Stimulated activated CD8-positive, alpha-beta memory T cell treated with anti-CD3 and anti-CD28 coated beads, Interleukin-7, amount 100 ng/mL, for 1 hour (primary cell): Measurements from ENCODE around the gene CD93.

Experiments
- DNase-seq, 2 donors: peaks; one replicate each; pipeline ENCODE4 v3.0.0-alpha.2; 2020; ENCODE audit warnings: low read depth in 2 of 2

The CD93 gene

GRCh38 chr20:23083553-23084220 is 2.4 kb downstream of the CD93 start:
- no peak for DNase-seq

DNA sequence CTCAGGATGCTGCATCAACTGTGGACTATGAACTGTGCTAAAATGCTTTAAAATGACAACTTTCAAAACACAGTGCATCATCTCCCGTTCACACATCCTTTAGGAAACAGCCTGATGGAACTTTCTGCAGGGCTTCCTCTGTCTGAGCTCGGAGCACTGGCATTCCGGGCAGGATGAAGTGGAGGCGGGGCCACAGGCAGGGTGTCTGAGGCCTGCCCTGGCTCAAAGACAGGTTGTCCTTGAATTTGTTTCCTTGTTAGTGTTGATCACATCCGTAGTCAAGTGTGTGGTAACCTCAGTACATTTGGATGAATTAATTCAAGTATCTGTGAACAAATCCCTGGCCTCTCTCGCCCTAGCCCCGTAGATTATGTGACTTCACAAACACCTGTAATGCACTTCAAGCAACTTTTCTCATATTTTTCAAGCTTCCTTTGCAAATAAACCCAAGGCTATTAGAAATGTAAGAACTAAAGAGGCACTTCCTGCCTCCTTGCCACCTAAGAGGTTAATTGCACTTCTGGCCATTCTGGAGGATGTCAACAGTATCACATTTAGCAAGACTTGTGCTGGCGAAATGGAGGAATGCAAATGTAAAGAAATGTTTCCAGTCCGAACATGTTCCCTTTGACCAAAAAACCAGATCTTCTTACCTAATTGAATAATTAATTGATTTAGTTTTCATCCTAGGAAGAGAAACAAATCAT is 3.1 kb downstream of the CD93 start:
- no peak for DNase-seq

GRCh38 chr20:23081263-23081819 is 4.8 kb downstream of the CD93 start:
- no peak for DNase-seq

GRCh38 chr20:23080521-23080920 is 5.6 kb downstream of the CD93 start:
- no peak for DNase-seq

DNA sequence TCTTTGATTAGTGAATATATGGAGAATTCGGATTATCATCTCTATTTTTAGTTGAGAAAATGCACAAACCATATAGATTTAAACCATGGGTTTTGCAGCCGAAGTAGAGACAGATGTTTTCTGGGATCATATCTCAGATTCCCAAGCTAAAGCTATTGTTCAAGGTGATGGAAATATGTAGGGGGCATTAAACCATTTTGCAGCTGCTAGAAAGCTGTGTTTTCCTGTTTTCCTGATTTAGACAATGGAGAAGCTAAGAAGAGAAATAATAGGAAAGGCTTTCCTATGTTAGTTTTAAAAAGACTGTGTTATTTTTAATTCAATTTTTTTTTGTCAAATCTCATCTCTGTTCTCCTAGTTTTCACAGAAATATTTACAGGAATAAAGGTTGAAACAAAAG is 6.2 kb downstream of the CD93 start:
- no peak for DNase-seq

DNA sequence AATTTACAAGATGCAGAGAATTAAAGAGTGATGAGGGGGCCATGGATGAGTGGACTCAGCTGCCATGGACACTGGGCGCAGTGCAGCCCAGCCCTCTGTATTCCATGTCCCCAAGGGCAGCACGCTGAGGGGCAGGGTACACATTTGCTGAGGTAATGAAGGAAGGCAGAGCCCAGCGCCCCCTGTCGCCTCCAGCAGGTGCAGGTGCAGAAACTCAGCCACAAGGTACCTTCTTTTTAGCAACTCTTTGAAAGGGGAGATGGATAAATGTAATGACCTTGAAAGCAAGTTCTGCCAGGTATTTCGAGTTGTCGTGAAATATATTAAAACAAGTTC is 7.1 kb downstream of the CD93 start:
- no peak for DNase-seq

DNA sequence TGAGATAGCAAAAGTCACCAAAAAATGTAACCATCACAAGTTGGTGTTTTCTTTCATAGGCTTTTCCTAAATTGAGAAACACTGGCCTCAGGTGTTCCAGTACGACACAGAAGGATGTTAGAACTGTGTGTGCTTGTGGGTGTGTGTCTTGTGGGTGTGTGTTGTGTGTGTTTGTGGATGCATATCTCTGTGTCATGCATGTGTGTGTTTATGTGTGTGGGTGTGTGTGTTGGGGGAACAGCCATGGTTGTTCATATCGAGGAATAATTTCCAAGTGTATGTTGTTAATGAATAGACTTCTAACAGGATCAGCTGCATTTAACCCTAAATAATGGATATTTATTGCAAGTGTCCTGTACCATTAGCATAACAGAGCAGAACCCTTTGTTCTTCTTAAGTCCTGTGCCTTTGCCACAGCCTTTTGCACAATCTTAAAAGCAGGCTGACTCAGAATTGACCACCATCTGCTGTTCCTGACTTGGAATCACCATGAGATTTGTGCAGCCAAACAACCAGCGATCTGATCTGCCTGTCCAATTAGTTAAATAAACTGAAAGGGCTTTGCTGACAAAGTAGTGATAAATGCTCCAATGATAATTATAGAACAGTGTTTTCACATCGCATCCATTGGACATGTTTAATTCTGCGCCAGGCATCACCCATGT is 7.6 kb downstream of the CD93 start:
- DNase-seq, result no peak

DNA sequence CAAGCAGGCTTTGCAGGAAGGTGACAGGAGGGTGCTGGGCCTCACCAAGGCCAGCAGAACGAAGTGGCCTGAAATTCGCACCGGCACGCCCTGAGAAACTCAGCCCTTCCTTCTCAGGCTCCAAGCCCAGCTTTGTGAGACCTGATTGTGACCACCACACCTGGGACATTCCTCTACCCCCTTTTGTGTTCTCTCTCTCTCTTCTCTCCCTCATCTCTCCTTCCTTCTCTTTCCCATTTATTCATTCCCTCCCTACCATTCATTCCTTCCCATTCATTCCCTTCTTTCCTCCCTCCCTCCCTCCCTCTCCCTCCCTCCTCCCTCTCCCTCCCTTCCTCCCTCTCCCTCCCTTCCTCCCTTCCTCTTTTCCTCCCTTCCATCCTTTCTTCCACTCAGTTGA is 8.8 kb downstream of the CD93 start:
- no peak for DNase-seq

DNA sequence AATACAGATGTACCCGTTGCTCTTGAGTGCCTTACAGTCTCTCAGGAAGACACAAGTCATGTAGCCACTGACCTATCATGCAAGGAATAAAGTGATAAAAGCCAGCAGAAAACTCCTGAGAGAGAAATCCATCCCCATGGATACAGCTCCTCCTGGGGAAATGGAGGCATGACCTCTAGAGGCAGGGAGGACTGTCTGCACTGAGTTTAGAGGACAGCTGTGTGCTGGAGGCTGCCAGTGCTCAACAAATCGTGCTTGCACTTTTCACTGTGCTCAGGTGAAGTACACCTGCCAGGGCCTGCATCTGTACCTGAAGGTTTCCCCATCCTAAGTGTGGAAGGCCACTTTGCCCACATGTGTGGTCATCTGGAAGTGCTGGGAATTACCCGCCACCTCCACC is 12.1 kb downstream of the CD93 start:
- no peak for DNase-seq

DNA sequence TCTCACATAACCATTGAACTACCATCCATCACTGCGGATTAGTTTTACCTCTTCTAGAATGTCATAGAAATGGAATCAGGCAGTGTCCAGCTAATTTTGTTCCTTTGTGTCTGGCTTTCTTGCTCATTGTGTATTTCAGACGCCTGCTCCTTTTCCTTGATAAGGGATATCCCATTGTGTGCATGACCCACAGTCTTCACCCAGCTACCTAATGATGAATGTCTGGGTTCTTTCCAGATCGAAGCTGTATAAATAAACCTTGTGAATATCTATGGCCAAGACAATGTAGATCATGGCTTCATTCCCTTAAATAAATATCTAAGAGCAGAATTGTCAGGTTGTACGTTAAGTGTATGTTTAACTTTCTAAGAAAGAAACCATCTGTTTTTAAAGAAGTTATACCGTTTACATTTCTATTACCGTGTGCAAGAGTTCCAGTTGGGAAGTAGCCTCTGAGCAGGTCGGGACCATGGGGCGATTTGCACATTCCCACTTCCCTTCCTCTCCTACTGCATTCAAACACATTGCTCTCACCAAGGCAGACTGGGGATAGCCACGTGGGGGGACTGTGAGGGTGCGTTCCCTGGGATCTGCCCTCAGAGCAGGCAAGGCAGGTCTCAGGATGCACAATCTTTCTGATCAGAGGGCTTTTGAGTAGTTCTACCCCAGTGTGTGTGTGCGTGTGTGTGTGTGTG is 13.1 kb downstream of the CD93 start:
- no peak for DNase-seq

DNA sequence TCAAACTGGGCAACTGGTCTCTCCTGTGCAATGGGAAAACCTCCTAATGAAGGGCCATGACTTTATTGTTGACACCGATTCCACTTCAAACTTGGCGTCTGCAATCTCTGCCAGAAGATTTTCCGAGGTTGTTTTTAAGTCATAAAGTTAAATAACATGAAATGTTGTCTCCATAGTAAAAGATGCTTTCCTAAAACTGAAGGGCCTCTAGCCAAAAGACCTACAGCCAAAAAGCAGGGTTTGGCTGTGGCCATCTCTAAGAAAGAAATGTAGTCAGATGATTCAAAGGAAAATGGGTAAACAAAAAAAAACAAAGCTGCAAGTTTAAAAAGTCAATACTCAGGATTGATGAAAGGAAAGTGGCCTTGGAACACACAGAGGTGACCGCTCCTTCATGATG is 14.1 kb downstream of the CD93 start:
- DNase-seq, result no peak

DNA sequence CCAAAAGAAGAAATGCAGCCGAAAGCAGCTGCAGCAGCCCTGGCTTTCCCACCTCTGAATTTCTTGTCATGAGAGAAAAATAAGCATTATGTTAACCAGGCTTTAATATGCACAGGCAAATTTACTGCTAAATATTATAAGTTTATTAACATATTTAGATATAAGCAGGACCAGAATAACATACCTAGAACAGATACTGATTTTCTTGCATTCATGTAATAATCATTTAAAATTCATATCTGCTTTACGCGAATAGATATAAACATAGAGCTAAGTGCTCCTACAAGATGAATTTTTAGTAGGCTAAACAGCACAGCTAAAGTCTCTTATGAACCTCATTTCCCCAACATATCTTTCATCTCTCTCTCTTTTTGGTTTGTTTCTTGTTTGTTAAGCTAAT is 14.7 kb downstream of the CD93 start:
- DNase-seq, result no peak

DNA sequence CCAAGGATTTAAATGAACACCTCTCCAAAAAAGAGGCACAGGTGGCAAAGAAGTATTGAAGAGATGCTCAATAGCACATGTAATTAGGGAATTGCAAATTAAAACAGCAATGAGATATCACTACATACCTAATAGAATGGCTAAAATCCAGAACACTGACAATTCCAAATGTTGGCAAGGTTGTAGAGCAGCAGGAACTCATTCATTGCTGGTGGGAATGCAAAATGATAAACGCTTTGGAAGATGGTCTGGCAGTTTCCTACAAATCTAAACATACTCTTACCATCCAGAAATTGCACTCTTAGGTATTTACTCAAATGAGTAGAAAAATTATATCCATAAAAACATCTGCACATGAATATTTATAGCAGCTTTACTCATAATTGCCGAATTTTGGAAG is 17.0 kb downstream of the CD93 start:
- no peak for DNase-seq

GRCh38 chr20:23068283-23068682 is 17.8 kb downstream of the CD93 start:
- no peak for DNase-seq

- DNase-seq, result no peak
Observed at GRCh38 chr20:23066772-23067171, 19.4 kb downstream of the CD93 start.

- DNase-seq, result no peak
Observed at GRCh38 chr20:23065266-23066201, 20.6 kb downstream of the CD93 start.

DNA sequence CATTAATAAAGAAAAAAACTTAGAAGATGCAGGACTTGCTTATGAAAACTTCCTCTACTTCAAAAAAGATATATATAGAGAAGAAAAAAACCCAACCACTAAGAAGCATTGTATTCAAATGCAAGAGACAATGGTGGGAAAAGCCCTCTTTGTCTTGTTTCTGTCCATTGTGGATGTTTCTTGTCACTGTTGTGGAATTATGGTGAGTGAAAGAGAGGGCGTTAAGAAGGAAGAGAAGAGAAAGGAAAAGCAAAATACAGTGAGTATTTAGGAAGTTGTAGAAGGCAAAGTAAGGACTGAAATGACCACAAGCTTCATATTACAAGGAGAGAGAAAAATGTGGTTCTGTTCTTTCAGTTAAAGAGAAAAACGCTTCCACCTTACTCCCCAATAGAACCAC is 22.5 kb downstream of the CD93 start:
- DNase-seq, result no peak

DNA sequence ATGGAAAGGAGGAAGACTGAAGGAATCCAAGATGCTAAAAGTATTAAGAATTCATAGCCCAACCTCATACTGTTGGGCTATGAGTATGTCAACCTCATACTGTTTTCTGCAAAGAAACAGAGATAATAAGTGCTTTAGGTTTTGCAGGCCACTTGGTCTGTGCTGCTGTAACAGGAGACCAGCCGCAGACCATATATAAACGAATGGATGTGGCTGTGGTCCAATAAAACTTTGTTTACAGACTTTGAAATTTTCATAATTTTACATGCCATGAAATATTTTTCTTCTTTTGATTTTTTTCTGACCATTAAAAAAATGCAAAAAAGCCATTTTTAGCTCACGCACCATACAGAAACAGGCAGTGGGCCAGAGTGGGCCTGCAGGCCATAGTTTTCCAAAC is 23.0 kb downstream of the CD93 start:
- no peak for DNase-seq

GRCh38 chr20:23062632-23063031 is 23.5 kb downstream of the CD93 start:
- no peak for DNase-seq

DNA sequence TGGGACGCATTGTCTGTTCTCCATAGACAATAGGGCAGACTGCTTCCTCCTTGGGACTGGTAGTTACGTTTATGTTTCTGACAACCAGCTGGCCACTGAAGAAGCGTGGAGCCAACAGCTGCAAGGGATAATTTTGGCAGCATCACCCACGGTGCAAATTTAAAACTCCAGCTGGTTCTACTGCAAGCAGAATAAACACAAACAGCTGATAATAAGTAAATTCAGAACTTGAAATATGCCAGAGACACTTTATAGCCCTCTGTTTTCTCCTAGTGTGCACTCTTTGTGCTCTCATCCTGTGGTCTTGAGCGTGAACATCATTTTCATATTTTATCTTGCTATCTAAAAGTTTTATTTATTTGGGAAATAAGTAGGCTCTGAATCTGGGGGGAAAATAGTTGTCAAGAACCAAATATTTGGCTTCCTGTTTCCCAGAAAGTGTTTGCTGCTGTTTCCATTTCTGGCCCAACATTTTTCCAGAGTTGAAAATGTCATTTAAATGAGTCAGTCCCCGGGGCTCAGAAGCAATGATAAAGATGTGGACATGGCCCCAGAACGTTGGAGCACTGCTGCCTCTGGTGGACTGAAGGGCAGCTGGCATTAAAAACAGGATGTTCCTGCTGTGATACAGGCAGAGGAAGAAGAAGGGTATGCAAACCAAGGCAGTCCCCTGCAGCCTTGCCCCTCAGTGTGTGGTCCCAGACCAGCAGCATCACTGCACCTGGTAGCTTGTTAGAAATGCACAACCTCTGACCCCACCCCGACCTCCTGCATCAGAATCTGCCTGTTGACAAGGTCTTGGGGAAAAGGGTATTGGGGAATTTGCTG is 24.2 kb downstream of the CD93 start:
- DNase-seq, result no peak
